HG03045 (cell line): ENCODE data around the gene KRT10.

Source experiments
- ATAC-seq: cut with Tn5 transposase; IDR thresholded peaks from one replicate; pipeline ENCODE4 v1.9.1; 2021; ENCODE audit warnings: mild to moderate bottlenecking, moderate library complexity; ENCODE audit not compliant: unreplicated experiment

Gene KRT10

GRCh38 chr17:40809721-40810421, 12.5 kb downstream of the KRT10 start:
- ATAC-seq, result no peak

GRCh38 chr17:40806131-40806530, 16.3 kb downstream of the KRT10 start:
- no peak for ATAC-seq

- ATAC-seq, result no peak
These were observed 18.8 kb downstream of the KRT10 start for GRCh38 chr17:40803617-40804082.

- no peak for ATAC-seq
These were observed 21.3 kb downstream of the KRT10 start for GRCh38 chr17:40801157-40801556.

GRCh38 chr17:40800381-40800780, 22.0 kb downstream of the KRT10 start:
- ATAC-seq, result no peak

GRCh38 chr17:40799859-40800258, 22.6 kb downstream of the KRT10 start, which contains the start of gene KRT28:
KRT28 (minus strand) TSS chr17:40799959; CDS start chr17:40799893, 66 bp downstream.
- ATAC-seq, result no peak

- ATAC-seq, result no peak
These were observed 25.6 kb downstream of the KRT10 start for GRCh38 chr17:40796846-40797245.

- no peak for ATAC-seq
These were observed 27.3 kb downstream of the KRT10 start for GRCh38 chr17:40795019-40795667.

GRCh38 chr17:40794466-40794865, 27.9 kb downstream of the KRT10 start:
- ATAC-seq, result no peak

- no peak for ATAC-seq
These were observed 28.6 kb downstream of the KRT10 start for GRCh38 chr17:40793832-40794231.

GRCh38 chr17:40791787-40792436, 30.5 kb downstream of the KRT10 start:
- ATAC-seq, result no peak

- ATAC-seq, result no peak
These were observed 31.3 kb downstream of the KRT10 start for GRCh38 chr17:40791111-40791510.

GRCh38 chr17:40782450-40782849, 40.0 kb downstream of the KRT10 start, which contains the start of gene KRT27:
KRT27 (minus strand) TSS chr17:40782550; CDS start chr17:40782493, 57 bp downstream.
- ATAC-seq, result no peak

- ATAC-seq, result no peak
These were observed 43.1 kb downstream of the KRT10 start for GRCh38 chr17:40779181-40779909.

- ATAC-seq, result no peak
These were observed 44.0 kb downstream of the KRT10 start for GRCh38 chr17:40778461-40778860.

GRCh38 chr17:40777971-40778370, 44.4 kb downstream of the KRT10 start:
- no peak for ATAC-seq

- no peak for ATAC-seq
These were observed 45.0 kb downstream of the KRT10 start for GRCh38 chr17:40777459-40777858.

- ATAC-seq, result no peak
These were observed 46.5 kb downstream of the KRT10 start for GRCh38 chr17:40775945-40776344.

GRCh38 chr17:40772101-40772500, 50.3 kb downstream of the KRT10 start, which contains the start of gene KRT26:
KRT26 (minus strand) TSS chr17:40772201; CDS start chr17:40772113, 88 bp downstream.
- ATAC-seq, result no peak
